HG03571 (cell line): ENCODE data around the gene PDE4D.
A peak's percentile ranks its signal among the peaks of the same experiment; 100 is the strongest.

Experiments
- ATAC-seq: cut with Tn5 transposase; IDR thresholded peaks from one replicate; pipeline ENCODE4 v1.9.1; 2021; ENCODE audit not compliant: unreplicated experiment

PDE4D gene

DNA sequence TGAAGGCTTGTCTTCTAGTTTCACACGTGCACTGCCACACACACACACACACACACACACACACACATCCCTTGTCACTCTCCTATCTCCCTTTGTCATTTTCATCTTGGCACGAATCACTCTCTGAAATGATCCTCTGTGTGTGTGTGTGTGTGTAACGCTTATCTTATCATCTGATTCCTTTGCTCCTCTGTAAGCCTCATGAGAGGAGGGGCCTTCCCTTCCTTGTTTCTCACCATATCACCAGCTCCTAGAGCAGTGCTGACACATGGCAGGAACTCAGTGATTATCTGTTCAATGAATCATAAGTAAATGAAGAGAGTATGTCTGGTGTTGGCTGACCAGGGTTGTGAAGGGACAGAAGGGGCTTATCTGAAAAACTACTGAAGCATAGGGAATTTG, 53.3 kb downstream of the PDE4D start:
- no peak for ATAC-seq

DNA sequence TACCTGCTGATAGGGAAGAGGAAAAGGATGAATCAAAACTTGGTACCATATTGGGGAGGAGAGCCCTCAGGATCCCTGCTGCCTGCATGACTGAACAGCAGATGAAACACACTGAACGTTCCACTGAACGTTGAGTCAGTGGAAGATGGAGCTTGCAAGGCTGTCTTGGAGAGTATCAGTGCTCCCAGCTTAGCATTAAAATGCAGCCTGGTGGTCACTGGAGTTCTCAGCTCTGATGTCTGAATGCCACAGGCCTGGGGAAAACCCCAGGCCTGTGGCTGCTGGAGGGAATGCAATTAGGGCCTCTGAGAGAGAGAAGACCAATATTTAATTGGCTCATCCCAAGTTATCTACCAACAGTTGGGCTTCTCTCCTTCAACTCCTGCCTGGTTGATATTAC, 54.5 kb downstream of the PDE4D start:
- ATAC-seq = no peak

DNA sequence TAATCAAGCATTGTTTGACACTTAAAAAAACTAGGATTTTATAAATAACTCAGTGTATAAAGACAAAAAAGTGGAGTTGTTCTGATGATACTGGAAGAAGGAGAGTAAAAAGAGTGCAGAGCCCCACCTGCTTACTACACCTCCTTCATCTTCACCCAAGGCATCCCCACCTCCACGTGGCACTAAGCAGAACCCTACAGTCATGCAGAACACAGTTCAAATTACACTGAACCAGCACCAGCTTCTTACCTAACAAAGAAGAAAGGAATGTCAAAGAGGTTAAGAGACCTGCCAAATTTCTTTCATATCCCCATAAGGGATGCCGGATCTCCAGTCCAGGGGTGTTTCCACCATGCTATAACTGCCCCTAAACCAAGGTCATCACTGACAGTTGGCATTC, 55.5 kb downstream of the PDE4D start:
- no peak for ATAC-seq

DNA sequence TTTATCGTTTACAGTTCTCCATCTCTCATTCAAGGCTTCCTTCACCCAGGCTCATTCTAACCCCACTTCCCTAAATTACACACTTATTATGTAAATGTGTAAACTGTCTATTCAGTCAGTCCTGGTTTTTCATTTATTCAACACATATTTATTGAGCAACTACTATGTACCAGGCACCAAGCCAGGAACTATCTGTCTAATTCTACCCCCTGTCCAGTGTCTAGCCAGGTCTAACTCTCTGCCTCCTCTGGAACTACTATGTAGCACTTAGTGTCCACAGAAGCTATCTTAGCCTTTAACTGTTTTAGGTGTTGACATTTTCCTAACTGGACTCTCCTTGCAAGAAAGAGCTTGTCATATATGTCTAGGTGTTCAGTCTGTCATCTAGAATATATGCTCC, 56.5 kb downstream of the PDE4D start:
- ATAC-seq = no peak

DNA sequence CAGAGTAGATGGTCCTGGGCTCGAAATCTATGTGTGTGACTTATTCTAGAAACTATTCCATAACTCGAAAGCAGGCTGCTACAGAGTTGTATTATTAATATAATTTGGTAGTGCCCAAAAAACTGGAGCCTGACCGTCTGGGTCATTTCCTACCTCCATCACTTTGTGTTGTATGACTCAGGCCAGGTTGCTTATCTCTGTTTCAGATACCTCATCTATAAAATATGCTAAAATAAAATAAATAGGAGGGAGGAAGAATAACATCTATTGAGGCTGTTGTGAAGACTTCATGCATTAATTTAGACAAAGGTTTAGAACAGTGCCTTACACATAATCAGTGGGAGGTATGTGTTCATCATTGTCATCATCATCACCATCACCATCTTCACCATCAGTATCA, 57.7 kb downstream of the PDE4D start:
- ATAC-seq = no peak

DNA sequence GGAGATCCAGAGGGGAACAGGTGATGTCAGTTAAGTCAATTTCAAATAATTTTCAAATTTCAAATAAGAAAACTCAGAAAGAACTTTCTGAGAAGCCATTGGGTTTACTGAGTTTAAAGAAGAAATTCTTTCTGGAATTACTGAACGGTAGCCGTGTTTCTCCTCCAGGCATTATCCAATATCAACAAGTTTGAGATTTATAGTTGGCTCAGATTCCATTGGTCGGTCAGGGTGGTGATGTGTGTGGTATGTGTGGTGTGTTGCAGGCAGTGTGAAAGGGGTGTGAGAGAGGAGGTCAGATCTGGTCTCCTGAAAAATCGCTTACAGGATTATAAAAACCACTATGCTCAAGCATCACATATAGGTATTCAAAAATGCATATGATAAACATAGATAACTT, 60.1 kb downstream of the PDE4D start:
- no peak for ATAC-seq

DNA sequence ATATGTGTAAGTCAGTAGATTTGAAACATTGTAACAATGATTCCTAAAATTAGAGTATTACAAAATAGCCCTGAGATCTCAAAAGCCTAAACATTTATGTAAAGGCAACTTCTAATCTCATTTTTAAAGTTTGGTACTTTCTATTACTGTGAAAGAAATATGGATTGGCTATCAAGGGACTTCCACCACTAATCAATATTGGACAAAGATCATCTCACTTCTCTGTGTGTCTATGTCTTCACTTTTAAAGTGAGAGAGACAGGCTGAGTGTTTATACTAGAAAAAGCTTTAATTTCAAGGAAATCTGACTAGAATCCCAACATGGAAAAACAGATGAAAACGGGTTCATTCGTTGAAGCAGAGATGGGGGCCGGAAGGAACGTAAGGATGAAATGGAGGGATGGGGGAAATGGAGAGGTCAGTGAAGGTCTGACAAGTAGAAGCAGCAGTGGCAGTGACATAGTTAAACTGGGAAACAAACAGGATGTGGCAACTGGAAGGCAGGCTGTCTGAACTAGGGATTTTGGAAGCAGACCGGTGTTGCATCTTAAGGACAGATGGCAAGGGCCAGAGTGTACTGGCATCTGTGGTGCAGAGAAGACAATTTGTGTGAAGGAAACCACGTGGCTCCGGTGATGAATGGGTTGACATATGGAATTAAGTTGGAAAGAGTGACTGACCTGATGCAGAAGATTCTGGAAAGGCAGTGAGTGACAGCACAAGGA, 60.8 kb downstream of the PDE4D start:
- ATAC-seq = no peak

DNA sequence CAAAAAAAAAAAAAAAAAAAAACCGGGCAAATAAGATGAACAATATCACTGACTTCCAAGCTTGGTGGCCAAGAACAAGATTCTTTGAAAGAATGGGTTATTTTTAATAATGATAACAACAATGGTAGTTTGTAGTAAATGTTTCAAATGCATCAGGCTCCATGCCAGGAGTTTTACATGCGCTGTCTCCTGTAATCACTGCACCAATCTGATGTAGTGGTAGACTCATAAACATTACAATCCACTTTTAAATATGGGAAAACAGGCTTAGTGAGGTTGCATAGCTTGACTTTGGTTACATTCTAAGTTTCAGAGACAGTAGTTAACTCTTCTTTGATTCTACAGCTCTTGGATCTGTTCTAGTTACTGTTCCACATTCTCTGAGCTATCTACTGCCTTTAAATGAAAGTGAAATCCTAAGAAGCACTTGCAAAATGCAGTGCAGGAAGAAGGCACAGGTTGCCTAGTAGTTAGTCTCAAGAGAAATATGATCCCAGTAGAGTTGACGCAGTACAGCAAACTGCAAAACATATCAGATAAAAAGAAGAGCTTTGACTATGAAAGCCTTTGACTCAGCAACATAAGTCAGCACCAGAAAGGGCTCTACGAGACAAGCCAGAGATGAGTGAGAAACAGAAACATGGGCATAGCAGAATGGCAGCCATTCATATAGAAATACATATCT, 62.1 kb downstream of the PDE4D start:
- no peak for ATAC-seq

DNA sequence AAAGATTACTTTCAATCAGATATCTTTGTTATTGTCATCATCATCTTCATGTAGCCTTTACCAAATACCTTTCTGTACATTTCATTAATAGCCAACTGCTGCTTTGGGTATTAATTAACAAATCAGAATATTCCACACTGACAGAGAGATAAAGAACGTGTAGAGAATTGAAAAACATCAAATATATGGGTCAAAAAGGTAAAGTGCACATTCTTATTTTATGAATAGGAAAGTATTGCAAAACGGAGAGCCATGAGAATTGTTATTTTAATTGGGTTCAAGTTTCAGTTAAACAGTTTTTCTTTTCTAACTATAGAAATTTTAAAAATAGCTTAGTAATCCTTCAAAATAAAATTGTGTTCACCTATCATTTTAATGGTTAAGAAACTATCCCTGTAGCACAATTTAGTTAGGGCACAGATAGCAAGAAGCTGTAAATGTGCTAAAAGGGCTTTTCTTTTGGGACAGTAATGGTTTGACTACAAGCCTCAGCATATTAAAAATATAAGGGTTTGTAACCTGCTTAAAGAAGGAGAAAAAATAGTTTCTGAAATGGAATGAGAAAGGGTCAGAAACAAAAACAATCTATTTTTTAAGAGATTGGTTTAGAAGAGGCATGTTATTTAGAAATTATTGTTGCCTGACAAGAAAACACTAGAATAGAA, 62.9 kb downstream of the PDE4D start:
- ATAC-seq = no peak

DNA sequence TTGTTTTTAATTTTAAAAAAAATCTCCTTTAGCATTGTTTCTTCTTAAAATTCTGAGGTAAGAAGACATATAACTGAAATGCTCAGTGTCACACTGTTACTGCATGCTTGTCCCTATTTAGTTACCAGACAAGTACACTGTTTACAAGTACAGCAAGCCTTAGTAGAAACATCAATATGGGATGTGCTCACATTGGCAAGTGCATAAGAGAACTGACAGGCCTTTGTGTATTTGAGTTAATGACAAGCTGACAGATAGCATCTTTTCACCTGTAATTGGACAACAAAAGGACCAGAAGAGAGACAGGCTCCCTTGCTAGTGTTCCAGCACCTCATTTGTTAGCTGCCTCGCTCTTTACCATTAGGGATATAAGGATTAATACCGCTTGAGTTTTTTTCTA, 63.6 kb downstream of the PDE4D start:
- no peak for ATAC-seq

DNA sequence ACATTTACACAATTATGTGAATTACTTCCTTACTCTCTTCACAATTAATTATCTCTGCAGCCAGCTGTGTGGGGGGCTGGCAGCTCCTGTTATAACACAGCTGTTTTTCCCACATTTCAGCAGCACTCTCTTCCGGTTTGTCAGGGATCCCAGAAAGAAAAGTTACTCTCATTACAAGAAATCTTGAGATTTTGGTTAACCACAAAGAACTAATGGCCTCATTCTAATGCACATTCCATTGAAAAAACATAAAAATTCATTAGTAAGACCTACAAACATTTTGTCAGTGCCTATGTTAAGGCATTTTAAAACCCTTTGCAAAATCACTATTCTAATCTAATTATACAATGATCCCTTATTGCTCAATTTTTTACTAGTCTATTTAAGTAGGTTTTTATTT, 64.1 kb downstream of the PDE4D start:
- ATAC-seq = no peak

DNA sequence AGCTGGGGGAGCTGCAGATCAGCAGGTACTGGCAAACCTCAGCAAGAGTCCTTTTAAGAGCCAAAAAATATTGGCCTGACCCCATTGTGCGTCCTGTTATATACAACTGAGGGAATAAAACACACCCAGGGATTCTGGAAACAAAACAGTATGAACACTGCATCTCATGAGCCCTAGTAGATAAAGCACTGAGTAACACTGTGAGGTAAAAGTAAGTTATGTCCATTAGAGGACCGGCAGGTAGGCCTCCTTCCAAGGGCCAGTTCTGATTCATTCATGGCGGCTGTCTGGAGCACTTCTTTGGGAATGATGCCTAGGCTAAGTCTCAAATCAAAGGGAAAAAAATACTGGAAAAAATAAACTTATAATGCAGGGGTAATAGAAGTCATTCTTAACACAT, 64.9 kb downstream of the PDE4D start:
- no peak for ATAC-seq

DNA sequence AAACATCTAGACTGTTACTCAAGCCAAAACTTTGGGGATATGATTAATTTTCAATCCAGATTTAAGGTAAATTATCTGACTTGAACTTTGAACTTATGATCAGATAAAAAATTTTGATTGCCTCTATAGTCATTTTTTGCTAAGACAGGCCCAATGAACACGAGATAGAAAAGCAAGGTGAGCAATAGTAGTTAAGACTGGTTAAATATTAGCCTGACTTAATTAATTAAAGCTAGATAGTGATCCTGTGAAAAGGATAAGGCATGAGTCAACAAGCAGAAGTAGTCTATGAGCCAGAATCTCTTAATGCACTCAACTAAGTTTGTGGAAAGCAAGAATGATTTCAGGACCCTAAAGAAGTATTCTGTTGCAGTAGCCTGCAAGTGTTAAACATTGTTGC, 66.5 kb downstream of the PDE4D start:
- no peak for ATAC-seq

DNA sequence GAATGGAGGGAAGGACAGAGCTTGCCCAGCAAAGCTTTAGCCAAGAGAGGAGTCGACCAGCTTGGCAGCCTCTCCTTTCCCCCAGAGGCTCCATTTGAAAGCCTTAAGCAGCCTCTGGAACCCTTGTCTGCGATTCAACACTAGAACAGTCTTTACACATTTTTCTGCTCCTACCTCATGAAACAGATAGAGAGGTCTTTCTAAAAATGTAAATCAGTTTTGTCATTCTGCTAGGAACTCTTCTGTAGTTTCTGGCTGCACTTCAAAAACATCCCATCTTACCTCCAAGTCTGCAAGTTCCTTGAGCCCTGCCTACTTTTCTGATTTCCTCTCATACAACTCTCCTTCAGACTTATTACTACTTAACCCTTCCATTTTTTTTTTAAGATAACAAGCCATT, 70.1 kb downstream of the PDE4D start:
- no peak for ATAC-seq

DNA sequence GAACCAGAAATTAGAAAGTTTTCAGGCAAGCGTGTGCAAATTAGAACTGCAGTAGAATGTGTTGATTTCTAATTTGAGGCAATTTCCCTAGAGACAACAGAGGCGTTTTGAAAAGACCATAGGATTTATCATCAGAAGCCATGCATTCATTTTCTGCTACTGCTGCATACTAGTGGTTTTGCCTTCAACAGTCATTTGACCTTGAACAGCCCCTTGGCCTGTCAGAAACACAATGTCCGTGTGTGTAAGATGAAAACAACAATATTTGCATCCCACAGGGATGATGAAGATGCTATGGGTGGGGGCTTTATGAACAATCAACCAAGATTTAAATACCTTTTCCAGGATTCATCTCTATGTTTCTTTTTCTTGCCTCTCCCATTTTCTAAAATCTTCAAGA, 73.7 kb downstream of the PDE4D start:
- ATAC-seq = no peak

DNA sequence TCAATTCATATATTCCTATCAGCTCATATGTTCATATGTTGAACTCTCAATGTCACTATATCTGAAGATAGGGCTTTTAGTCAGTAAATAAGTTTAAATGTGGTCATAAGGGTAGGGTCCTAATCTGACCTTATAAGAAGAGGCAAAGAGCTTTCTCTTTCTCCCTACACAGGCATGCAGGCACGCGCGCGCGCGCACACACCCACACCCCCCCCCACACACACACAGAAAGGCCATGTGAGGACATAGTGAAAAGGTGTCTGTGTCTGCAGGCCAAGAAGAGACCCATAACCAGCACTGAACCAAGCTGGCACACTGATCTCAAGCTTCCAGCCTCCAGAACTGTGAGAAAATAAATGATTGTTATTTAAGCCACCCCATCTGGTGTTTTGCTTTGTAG, 76.0 kb downstream of the PDE4D start:
- ATAC-seq = no peak

DNA sequence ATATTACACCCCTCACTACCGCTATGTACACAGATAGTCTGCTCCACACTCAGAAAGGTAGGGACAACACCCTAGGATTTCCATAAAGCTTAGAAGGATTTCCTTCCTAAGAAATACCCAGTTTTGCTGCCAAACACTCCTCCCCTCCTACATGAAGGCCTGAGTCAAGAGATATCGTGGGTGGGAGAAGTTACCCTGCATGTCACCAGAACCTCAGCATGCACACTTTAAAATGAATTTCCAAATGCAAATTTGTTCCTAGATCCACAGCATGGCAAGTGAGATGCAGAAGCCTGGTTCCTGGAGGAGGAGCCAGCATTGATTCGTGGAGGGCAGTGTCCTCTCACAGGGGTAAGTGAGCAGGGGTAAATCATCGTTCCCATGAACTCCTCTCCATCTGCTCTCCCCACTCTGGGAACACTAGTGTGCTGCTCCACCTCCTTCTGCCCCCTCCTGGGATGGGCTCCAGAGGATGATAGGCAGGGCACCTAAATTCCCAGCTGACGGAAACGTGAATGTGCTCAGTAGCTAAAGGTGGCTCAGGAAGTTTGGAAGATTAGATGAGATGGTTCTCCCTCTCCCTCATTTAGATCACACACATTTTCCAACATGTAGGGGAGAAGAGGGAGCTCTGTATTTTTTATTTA, 76.7 kb downstream of the PDE4D start:
- no peak for ATAC-seq

DNA sequence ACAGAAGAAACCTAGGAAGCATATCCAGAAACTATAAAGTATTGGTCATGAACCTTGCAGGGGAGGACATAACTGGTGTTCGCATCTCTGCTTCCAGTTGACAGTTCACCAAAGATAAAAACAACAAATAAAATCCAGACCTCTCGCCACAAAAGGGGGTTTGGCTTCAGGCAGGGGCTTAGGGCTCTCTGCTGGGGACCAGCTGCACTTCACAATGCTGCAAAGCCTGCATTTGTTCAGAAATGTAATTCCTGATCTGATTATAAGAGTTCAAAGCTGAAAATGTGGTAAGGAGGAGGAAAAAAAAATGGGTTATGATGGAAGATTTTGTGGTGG, 79.0 kb downstream of the PDE4D start:
- no peak for ATAC-seq

DNA sequence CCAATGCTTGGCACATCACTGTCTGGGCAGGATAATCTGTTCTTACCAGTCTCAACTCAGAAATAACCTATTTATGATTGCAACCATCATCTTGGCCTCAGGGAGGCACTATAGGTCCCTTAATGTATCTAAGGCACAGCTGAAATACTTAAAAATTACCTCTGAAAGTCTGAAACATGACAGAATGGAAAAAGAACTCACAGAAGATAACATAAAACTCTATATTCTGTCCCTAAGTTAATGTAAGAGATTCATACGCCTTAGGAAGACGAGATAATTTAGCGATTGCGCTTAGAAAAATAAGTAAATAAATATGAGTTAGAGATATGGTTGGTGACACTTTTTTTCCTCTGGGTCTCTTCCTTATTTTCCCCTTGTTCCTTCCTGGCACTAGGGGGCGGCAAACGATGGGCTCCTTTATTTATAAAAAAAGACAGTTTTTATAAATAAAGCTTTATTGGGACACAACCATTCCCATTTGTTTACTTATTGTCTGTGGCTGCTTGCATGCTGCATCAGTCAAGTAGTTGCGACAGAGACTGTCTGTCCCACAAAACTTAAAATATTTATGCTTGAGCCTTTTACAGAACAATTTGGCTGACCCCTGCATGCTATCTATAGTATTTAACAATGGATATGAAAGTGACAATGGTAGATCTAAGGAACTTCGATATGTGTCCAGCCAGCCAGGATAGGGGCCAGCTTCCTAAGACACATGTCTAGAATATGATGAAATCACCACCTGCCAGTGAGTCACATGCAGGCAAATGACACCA, 79.6 kb downstream of the PDE4D start:
- no peak for ATAC-seq

DNA sequence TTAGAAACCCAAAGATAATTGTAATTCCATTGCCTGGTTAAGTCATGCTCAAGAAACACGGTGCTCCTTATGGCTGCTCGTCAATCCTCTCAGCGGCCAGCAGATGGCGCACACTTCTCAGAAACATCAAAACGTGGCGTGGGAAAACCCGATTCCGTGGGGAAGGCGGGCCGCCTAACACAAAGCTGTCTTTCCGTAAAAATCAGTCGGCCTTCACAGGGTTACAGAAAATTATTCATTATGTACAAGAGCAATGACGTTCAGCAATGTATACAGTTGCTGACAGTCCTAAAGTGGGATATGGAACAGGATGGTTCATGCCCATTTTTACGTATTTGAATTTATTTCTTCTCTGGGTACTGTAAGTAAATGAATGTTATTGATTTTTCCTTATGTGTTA, 83.5 kb downstream of the PDE4D start:
- peak; percentile 72 for ATAC-seq

DNA sequence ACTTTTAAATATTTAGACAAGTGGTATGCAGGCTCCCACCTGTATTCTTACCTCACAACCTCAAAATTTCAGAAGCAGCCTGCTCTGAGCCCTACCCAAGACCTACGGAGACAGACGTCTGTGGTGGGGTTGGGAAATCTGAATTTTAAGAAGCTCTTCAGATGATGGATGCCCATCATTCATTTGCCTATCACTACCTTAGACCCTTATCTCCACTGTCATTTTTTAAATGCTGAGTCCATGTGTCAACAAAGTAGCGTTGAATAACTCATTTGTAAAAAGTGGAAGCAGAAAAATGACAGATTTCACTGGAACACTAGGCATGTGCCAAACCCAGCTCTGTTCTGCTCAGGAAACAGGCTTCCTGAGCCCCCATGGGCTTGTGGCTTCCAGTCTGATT, 85.7 kb downstream of the PDE4D start:
- ATAC-seq = no peak
